Cerebellar nuclear complex (tissue), 1 donor: ENCODE data around the gene DPP6.
"Not testable (repeated sequence)": the region's sequence is repeated elsewhere in the genome, so short reads cannot be mapped to it uniquely, and the experiment has no call there.

Experiments used
- DNase-seq, 2 experiments: peaks; one replicate each; lab custom pipeline; 2025; lab: John Stamatoyannopoulos, UW

DPP6 gene

DNA sequence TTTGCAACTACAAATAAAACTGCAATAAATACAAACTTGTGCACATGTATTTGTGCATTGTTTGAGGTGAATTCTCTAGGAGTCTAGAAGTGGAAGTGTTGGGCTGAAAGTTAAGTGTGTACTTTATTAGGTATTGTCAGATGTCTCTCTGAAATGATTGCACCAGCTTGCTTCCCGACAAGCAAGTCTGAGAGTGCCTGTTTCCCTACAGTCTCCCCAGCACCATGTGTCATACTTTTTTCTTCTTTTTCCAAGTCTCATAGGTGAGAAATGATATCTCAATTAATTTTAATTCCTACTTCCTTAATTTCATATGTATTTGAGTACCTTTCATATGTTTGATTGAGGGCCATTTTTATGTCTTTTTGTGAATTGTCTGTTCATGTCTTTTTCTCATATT is 614.6 kb downstream of the DPP6 start:
- DNase-seq = no peak

DNA sequence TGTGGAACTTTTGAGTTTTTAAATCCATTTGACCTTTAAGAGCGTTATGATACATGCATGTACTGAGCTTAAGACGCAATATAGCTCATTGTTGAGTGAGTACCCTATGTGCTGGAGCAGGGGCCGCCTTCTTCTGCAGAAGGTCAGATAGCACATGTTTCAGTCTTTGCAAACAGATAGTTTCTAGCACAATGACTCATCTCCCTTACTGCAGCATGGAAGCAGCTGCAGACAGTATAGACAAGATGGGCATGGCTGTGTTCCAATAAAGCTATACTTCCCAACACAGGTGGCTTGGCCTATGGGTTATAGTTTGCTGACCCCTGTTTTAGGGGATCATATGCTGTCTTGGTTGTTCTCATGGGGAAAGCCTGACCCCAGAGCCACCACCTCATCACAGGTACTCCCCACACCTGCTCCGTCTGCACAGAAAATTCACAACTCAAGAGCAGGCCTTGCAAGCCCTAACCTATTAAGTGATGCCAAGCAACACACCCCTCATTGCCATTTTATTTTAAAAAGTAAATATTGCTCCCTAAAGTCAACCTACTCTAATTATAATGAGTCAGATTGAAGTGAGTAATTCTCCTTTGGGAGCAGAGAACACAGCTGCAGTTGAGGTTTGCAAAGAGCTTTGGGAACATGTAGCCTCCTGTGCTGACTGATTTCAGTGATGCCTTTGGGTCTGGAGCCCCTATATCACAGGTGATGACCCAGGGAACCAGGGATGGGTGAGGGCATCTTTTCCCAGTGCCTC is 620.6 kb downstream of the DPP6 start:
- DNase-seq = no peak

DNA sequence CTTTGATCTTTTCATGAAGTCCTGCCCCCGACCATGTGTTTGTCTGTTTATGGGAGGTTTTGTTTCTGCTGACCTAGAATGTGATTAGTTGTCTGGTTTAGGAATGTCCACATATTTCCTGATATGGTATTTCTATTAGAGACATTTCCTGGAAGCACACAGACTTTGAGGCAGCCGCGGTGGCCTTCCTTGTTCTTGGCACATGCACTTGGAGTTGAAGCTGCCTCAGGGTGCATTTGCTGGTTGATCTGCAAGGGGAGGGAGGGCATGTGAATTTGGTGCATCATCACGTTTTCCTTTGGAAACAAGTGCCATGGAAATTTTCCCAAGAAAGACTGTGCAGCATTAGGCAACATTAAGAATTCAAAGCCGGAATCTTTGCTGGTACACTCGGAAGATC is 622.0 kb downstream of the DPP6 start:
- no peak for DNase-seq

DNA sequence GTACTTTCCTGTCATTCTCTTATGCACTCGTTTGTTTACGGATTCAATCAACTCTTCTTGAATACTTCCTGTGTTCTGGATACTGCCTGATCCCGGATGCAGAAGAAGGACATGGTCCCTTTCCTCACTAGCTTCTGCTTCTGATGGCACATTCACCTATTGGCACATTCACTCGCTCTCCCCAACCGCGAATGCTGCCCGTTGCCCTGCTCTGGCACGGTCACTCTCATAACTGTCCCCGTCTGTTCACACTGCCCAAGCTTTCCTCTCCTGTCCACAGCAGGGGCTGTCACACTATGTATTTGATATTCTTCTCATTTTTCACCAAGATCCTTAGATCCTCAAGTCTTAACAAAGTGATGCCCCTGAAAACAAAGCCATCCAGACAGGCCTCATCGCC is 623.4 kb downstream of the DPP6 start:
- no peak for DNase-seq

DNA sequence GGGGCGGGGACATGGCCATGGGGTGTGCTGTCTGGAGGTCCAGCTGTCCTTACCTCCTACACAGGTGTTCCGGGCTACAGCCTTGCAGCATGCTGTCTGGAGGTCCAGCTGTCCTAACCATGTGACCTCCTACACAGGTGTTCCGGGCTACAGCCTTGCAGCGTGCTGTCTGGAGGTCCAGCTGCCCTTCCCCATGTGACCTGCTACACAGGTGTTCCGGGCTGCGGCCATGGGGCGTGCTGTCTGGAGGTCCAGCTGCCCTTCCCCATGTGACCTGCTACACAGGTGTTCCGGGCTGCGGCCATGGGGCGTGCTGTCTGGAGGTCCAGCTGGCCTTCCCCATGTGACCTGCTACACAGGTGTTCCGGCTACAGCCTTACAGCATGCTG is 623.8 kb downstream of the DPP6 start:
- DNase-seq = not testable (repeated sequence)

DNA sequence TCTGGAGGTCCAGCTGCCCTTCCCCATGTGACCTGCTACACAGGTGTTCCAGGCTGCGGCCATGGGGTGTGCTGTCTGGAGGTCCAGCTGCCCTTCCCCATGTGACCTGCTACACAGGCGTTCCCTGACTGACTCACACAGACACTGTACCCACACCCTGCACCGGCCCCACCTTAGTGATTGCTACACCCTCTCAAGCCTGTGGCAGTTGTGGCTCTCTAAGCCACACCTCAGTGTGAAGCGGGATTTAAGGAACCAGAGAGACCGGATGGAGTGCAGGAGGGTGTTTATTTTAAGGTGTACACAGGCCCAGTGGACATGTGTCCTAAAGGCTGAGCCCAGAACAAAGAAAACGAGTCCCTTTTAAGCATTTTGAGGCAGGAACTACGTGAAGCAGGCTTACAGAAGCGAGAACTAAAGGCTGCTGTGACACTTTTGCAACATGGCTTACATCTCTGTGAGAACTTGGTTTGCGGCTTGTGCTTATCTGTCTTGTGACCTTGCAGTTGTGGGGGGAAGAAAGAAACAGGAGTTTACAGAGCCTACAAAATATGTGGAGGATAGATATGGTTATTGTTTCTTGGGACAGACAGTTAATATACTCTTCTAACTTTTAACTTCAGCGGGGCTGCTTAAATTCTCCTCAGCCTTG is 624.4 kb downstream of the DPP6 start:
- no peak for DNase-seq

DNA sequence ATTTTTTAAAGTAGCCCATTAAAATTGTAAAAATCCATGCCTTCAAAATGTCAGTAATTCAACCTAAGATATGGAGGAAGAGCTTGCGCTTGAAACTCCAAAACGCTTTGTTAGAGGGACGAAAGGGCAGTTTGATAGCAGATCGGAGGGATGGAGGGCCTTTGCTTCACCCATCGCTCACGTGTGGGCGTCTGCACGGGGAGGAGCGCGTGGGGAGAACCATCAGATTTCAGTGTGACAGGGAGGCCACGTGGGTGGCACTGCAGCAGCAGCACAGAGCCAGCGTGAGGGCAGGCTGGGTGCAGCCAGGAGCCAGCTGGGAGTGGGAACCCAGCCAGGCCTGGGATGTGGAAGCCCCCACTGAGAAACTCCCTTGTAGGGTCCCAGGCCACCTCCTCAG is 625.3 kb downstream of the DPP6 start:
- no peak for DNase-seq

DNA sequence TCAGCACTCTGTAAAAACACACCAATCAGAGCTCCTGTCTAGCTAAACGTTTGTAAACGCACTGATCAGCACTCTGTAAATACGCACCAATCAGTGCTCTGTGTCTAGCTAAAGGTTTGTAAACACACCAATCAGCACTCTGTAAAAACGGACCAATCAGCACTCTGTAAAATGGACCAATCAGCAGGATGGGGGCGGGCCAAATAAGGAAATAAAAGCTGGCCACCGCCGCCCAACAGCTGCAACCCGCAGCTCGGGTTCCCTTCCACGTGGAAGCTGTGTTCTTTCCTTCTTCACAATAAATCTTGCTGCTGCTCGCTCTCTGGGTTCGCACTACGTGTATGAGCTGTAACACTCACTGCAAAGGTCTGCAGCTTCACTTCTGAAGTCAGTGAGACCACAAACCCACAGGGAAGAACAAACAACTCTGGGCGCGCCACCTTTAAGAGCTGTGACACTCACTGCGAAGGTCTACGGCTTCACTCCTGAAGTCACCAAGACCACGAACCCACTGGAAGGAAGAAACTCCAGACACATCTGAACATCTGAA is 625.9 kb downstream of the DPP6 start:
- DNase-seq = not testable (repeated sequence)

DNA sequence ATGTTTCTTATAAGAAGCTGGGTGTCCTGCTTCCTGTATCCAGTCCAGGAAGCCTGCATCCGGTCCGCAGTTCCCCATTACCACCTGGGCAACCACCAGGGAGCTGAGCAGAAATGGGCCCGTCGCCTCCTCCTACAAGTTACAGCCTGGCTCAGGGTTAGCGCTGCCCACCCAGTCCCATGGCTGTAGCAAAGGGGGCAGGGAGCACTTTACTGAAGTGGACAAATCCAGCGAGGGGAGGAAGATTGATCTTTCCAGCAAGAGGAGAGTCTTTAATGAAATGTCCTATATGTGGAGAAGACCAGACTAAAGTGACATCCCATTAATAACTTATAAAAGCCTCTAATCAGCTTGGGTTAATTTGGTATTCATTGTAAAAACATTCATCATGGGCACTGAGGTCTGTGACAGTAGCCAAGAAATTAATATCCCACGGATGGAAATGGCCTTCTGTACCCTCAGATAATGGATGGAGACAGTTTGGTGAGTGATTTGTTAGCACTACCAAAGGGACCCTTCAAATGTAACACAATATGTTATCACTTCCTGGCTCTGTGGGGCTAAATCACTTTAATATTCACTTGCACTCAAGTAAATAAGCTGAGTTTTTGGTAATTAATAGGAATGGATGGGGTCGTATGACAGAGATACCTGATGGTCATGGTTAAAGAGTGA is 627.3 kb downstream of the DPP6 start:
- no peak for DNase-seq

DNA sequence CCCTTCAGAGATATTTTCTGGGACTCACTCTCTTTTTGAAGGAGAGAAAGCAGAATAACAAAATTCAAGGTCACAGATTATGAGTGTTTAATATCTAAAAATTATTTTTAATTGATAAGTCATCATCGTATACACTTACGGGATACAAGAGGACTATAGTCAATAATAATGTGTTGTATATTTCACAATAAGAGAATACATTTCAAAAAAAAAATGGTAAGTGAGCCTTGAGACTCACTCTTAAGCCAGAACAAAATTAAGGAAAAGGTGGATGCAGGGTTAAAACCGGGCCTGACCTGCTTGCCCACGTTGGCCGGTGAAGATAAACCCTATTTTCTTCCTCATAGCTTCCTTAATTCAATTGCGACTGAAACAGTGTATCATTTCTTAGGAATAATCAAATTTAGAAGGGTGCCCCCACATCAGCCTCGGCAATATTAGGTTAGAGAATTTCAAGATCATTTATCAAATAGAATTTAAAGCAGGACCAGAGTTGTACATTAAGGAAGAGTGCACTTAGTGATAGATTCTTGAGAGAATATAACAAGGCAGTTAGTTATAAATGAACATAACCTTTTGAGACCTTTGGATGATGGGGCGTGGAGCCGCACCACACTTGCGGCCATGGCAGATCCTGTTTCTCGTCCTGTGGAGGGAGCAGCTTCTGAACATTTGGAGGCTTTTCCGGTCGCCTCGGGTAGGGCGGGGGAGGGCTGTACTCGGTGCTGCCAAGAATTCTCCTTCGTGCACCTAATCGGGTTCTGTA is 628.9 kb downstream of the DPP6 start:
- no peak for DNase-seq

DNA sequence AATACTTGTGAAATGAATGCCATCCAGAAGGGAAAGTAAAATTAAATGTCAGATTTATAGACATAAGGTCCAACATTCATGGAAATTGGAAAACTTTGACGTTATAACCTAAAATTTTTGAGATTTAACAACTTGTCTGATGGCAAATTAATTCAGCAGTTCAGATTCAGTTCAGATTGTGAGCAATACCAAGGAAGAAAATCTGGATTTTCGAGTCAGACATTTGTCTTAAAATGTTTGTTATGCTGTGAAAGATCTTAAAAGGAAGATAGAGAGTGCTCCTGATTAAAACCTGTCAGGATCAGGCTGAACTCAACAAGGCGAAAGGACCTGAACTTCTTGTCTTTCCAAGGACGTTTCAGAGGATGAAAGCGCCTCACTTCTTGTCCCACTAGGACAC is 629.8 kb downstream of the DPP6 start:
- DNase-seq = no peak

DNA sequence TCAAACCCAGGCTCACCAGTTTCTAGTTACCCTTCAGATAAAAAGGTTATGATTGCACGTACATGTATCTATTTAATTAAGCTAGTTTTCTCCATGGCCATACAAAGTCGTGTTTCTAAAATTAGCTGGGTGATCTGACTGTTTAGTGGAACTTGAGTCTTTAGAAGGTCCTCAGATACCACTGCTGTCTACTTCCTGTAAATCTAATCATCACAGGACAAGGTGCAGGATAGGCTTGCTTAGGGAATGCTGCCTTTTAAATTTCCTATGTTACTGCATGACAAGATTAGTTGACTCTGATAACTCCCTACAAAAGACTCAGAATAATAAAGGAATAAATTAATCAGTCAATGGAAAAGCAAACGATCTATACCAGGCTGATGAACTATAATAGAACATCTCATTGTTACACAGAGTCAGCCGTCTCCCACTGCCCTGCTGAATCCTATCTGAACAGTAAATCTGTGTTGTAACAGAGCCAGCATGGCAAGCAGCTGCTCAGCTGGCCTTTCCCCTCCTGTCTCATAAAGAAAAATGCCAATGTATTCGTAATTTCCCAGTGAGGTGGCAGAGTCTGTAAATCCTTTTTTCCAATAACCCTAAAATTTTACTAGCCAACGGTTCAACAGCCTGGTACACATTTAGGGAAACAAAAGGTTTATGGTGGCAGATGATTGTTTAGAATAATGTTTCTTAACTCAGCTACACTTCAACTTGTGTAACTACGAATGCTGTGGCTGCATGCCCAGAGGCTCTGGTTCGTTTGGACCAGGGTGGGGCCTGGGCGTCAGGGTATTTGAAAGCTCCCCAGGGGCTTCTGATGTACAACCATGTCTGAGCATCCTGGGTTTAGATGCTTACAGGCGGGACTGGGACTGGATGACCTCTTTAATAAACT is 632.7 kb downstream of the DPP6 start:
- no peak for DNase-seq

DNA sequence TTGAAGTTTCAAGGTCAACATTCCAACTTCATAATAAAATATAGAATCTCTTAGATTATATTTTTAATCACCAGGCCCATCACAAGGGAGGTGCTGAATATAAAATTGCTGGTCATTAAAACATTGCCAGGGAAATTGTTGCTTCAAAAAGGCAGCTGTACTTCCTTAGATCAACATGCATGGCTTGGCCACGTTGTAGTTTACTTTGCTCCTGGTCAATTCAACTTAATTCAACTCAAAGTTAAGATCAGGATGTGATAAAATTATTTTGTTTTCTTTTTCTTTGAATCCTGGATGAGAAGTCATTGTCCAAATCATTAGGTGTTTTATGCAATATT is 633.3 kb downstream of the DPP6 start:
- no peak for DNase-seq

DNA sequence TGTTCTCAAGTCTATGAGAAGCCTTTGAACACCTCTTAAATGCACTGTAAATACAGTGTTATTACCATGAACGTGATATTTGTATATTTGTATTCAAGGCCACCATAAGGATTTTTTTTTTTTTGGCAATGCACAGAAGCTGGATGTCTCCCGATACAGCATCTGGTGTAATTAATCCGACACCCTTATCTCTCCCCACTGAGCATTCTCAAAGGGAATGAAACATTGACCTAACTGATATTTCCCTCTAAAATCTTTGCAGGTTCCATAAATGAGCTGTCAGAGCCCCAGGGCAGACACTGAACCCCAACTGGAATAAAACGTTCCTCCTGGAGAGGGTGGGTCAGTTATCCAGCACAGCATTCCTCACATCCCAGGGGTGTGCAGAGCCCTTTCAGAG is 634.1 kb downstream of the DPP6 start:
- DNase-seq = no peak

DNA sequence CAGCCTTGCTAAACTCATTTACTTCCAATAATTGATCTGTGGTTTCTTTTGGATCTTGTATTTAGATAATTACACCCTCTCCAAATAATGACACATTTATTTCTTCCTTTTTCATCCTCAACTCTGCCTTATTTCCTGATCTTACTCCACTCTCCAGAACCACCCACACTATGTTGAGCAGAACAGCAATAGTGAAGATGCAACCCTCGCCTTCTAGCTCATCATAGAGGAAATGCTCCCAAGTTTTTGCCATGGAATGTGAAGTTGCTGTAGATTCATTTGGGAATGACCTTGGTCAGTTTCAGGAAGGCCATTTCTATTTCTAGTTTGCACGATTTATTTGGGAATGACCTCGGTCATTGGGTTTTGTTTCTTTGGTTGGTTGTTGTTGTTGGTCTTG is 636.8 kb downstream of the DPP6 start:
- DNase-seq = no peak

DNA sequence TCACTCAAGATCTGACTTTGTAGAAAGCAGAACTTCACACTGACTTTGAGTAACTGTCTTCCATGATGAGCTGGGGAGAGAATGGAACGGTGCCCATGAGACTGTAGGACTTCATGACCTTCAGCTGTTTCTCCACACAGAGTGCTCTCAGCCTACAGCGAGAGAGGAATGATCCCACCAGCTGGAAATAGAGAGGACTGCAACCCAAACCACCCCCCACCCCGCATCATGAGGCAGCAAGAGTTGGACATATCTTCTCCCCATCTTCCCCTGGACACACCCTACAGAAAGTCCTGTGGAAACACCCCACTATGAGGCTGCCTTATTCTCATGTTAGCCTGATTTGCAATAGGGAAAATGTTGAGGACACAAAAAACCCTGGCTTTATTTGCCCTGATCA is 638.2 kb downstream of the DPP6 start:
- no peak for DNase-seq

DNA sequence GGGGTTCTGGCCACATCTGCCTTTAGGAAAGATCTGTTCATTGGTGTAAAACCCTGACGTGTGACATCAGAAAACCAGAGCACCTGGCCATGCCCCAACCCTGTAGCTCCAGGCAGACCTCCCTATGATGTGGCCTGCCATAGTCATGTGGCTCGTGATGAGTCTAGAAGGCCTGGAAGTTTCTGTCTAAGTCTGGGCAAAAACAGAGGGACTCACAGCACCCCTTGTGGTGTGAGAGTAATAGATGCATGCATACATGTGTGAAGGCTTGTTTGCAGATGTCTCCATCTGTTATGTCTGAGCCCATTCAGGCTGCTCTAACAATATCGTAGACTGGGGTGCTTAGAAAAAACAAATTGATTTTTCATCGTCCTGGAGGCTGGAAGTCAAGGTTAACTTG is 641.5 kb downstream of the DPP6 start:
- no peak for DNase-seq

DNA sequence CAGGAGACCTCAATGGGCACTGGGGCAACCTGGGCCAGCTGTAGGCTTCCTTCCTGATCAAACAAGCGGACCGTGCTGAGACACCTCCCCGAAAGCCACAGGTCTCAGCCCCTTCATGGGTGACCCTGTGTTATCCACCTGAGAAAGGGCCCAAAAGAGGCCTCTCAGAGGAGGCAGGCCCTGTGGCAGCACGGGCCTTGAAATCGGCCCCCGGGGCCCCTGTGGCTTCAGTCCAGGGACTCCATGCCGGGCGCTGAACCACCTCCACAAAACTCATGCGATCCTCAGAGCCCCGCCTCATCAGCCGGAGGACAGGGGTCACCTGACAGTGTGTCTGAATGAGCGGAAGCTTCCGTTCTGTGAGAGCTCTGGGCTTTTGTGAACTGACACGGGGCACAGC is 643.6 kb downstream of the DPP6 start:
- no peak for DNase-seq

DNA sequence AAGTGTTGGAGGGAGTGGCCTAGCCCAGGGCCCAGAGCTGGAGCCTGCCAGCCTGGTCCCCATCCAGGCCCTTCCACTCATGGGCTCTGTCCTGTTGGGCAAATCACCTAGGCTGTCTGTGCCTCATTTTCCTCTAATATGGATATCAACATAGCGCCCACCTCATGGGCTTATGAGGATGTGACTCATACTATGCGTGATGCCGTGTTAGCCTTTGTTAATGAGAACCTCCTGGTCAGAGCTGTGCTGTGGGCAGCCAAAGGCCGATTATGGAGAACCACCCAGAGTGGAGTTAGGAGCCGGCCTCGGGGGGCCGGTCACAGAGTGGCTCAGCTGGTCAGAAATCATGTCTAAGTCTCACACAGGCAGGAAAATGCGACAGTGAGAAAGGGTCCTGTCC is 644.4 kb downstream of the DPP6 start:
- no peak for DNase-seq

DNA sequence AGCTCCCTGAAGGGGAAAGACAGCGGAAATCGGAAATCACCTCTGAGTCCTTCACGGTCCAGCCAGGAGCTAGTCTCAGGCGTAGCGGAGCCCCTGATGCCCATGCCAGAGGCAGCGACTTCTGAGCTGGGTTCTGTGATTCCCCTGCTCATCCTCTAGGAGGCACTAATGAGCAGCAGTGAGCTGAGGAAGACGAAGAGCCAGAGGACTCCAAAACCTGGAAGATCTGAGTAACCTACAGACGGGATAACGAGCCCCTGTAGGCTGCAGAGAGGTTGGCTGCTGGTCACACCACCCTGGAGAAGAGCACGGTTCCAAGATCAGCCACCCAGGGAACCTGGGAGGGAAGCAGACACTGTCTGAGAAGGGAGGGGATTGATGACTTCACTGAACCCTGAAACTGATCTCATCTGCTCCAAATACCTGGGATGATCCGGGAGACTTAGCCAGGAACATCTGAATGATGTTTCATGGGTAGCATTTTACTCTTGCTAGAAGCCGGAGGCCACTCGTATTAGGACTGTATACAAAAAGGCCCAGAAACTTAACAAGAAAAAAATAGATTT is 646.6 kb downstream of the DPP6 start:
- DNase-seq = no peak

DNA sequence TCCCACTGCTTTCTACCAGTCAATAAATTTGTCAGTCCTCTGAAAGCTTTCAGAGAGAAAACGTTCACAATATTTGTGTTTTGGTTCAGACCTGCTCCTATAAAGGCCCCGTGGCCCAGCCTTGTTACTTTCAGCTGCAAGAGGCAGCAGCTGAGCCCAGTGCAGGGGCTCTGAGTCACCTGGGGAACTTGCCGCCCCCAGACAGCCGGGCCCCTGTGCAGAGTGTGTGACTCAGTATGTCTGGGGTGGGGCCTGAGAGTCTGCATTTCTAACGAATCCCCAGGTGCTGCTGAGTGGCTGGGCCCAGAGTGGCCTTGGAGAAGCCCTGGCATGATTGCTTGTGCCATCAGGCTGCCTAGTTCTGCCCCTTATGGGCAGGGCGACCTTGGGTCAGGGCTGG is 647.2 kb downstream of the DPP6 start:
- DNase-seq = no peak
